GM21717 (cell line): ENCODE results near the gene AQP2.

Source experiments
- ATAC-seq: cut with Tn5 transposase; IDR thresholded peaks from one replicate; pipeline ENCODE4 v1.9.1; 2021; ENCODE audit warnings: mild to moderate bottlenecking, moderate library complexity; ENCODE audit not compliant: unreplicated experiment

Gene AQP2, protein sequence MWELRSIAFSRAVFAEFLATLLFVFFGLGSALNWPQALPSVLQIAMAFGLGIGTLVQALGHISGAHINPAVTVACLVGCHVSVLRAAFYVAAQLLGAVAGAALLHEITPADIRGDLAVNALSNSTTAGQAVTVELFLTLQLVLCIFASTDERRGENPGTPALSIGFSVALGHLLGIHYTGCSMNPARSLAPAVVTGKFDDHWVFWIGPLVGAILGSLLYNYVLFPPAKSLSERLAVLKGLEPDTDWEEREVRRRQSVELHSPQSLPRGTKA

GRCh38 chr12:49950273-49951251 is at the start of gene AQP2:
Gene AQP2 (plus strand): TSS chr12:49950737. CDS start chr12:49950831, 94 bp downstream.
- ATAC-seq = no peak

DNA sequence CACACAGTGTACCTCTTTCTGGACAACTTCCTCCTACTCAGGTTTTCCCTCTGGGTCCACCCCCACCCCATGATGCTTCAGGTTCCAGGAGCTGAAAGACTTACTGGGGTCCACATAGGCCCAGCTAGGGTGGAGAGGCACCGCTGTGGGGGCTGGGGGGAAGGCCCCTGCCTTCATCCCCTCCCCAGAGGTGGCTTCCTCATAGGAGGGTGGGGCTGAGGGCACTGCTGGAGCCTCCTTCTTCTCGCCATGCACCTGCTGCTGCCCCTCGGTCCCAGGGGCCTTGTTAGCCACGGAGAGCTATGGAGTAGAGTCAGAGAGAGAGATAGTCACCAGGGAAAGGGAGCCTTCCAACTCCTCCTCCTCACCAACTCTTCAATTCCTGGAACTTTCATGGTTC is 49.5 kb upstream of the AQP2 start:
- ATAC-seq = no peak

- ATAC-seq = no peak
These were observed 48.6 kb upstream of the AQP2 start for GRCh38 chr12:49901986-49902385.

GRCh38 chr12:49902399-49903350 is 47.9 kb upstream of the AQP2 start:
- no peak for ATAC-seq

- ATAC-seq = no peak
These were observed 47.2 kb upstream of the AQP2 start for GRCh38 chr12:49903351-49903699.

DNA sequence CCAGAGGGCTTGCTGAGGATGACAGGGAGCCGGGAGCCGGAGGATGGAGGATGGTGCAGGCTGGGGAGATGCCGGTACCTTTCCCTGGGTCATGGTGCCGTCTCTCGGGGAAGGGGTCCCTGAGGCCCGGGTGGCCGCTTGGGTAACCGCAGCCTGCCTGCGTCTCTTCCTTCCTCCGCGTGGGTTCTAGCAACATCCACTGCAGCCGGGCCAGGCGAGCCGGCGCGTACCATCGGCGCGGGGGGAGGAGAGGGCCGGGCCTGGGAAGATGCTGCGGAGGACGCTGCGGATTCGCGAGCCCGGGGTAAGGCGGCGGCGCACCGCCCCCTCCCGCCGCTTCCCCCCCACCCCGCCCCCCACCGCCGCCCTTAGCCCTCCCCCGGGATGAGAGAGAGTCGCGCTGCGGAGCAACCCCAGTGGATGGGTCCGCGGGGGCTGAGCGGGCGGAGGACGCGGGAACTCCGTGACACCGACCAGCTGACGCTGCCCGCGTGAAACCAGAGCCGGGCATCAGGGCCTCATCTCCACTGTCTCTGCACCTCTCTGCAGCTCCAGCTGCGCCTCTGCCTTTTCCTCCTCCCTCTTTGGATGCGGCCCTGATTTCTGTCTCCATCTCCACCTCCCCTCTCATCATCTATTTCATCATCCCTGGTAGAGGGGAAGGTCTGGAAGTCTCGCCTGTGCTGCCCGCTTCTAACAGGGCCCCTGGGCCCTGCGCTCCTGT is 46.7 kb upstream of the AQP2 start, which contains the start of gene FAIM2:
Gene FAIM2, minus strand, starts transcription at position 201 of the 724 bp plus-strand sequence. Its CDS starts 108 bp downstream, at position 93.
- no peak for ATAC-seq

- no peak for ATAC-seq
These were observed 45.9 kb upstream of the AQP2 start for GRCh38 chr12:49904601-49905000.

GRCh38 chr12:49905718-49906314 is 44.7 kb upstream of the AQP2 start:
- no peak for ATAC-seq

- ATAC-seq = no peak
These were observed 43.2 kb upstream of the AQP2 start for GRCh38 chr12:49907352-49907751.

GRCh38 chr12:49909356-49909755 is 41.2 kb upstream of the AQP2 start:
- no peak for ATAC-seq

DNA sequence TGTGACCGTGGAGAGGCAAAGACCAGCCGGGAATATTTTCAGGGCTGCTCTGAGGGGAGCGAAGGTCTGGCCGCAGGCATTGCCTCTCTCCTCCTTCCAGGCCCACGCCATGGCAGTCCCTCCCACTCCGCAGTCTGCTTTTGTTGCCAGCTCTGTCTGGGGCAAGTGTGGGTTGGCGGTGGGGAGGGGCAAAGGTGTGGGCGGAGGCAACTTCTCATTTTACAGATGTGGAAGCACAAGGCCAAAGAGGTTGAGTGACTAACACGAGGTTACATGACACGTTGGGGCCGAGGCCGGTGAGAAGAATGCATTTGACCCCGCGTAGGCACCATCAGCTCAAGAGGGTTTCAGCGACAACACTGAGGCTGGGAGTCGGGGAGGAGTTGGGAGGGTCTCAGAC is 40.7 kb upstream of the AQP2 start:
- no peak for ATAC-seq

DNA sequence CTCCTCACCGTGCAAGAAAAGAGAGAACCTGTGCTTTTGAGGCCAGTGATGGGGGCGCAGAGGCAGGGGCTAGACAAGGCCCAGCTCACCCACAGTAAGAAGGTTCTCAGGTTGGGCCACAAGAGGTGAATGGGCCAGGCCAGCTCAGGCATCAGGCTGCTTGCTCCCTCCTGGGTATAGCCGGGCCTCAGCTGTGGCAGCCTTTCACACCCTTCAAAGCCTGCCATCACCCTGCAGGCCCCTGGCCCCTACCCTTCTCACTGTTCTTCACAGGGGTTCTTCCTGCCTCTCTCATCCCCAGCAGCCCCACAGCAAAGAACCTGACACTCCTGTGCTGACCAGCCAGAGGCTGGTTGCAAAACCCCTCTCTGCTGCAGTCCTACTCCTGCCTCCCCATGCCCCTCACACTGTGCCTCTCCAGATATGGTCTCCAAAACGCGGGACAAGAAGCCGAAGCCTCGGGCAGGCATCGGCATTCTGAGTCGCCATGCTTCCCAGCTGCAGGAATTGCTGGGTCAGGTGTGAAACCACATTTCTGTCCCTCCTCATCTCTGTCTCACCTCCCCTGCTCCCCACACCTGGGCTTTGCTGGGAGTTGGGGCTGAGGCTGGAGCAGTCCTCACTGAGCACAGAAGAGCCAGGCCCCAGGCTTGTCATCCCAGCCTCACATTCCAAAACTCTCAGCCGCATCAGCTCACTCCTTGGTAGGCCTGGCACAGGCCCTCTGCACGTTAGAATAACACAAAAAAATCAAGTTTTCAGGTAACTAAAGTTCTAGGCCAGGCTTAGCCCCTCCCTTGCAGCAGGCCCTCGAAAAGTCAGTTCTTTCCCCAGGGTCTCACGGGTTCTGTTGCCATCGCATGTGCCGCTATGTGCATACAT is 40.0 kb upstream of the AQP2 start:
- no peak for ATAC-seq

DNA sequence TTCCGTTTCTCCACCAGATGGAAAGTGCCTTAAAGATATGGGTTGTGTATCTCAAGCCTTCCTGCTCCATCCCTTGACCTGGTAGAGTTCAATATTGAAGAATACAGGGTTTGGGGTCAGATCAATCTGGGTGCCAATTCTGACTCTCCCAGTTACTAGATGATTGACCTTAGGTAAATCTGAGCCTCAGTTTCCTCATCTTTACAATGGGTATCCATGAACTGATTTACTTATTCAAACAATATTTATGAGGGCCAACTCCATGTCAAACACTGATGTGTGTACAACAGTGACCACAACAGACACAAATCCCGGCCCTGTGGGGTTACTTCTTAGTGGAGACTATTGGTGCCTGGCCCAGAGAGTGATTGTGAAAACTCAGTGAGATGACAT is 39.3 kb upstream of the AQP2 start:
- no peak for ATAC-seq

DNA sequence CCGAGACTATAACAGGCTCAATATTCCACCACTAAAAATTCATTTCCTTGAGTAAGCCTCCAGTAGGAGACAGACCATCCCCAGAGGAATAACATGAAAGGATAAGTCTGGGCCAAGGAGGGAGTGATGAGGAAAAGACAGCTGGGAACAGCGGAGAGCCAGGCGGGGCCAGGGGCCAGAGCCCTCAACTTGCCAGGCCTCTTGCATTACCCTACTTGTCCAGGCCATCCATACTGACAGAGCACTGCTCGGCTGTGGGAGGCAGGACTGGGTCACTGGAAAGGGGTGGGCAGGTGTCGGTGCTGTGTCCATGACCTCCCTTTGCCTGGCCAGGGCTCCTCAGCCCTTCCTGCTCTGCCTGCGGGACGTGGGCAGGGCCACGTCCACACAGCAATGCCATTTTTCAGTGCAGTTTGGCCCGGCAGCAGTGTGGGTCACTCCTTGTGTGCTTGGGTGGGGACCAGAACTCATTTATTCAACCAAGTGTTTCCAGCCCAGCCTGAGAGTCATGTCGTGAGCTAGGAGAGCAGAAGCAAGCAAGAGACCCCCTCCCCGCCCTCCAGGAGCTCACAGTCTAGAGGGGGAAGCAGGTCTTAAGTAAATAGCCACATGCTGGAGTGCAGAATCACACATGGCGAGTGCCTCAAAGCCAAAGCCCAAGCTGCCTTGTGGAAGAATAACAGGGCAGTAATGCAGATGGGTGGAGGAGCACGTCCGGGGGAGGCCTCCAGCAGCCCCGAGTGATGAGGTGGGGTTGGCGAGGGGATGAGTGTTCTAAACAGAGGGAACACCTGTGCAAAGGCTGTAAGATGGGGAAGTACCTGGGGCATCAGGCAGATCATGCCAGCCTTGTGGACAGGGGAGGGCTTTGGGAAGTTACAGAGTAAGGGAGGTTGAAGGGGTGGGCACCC is 37.9 kb upstream of the AQP2 start:
- ATAC-seq = no peak

- no peak for ATAC-seq
These were observed 34.2 kb upstream of the AQP2 start for GRCh38 chr12:49916129-49916919.

GRCh38 chr12:49917166-49917787 is 33.3 kb upstream of the AQP2 start:
- ATAC-seq = no peak

DNA sequence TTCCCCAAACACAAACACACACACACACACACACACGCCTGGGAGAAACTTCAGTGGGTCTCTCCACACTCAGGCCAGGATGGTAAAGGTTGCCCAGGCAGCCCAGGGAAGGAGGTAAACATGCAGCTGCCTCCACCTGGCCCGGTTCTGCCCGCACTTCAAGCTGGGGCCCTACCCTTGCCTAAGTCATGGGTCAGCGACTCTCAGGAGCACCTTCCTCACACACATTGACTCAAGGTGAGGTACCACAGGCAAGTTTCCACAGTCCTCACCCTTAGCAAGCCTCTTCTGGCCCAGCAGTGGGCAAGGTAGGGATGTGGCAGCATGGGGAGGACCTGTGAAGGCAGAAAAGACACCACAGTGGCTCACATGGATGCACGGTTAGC is 32.8 kb upstream of the AQP2 start:
- no peak for ATAC-seq
